EL (cell line): ENCODE results near the gene RAB11FIP2.

Experiments used
- DNase-seq: peaks from one replicate; pipeline ENCODE4 v3.0.0-alpha.2; 2016

RAB11FIP2 gene

DNA sequence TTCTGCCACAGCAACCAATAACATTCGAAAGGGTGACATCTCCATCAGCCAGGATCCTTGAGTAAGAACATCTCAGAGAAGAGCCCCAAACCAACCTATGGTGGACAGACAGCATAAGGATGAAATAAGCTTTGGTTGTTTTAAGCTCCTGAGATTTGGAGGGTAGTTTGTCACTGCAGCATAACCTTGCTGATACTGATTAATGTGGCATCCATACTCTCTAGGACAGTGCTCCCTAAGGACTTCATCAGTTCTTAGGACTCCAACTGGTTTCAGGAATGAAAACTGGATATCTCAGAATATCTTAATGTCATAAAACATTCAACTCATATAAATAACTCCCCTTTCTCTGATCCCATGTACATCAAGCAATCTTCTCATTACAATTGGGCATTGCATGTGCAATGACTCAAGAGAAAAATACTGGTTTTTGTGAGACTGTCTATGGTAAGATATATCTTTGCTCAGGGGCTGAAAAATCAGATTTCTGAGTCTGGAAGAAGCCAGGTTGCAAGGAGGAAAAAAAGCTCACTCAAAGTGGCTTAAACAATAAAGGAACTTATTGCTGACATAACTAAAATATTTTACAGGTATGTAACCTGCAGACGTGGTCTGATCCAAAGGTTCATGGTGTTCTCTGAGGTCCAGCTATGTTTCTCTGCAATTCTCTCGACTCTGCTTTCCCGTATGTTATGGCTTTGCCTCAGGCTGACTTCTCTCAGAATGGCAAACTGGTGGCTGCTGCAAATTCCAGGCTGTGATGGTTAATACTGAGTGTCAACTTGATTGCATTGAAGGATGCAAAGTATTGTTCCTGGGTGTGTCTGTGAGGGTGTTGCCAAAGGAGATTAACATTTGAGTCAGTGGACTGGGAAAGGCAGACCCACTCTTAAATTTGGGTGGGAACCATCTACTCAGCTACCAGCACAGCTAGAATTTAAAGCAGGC lies 65.7 kb downstream of the RAB11FIP2 start:
- DNase-seq, result no peak

DNA sequence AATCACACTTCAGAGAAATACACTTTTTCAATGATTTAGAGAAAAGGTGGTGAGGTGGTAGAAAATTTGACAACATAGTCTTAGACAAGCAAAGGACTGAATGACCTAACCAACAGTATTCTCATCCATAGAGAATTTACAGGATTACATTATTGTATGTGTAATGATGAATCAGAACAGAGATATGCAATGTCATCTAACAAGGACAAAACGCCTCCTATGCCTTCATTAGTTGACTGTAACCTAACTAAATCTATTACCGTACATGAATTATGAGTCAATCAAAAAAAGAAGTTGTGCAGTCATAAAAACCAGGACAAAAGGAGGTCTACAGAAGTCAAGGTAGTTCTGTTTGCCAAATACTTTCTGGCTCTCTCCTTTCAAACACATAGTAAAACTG lies 66.5 kb downstream of the RAB11FIP2 start:
- peak; percentile 79 for DNase-seq

DNA sequence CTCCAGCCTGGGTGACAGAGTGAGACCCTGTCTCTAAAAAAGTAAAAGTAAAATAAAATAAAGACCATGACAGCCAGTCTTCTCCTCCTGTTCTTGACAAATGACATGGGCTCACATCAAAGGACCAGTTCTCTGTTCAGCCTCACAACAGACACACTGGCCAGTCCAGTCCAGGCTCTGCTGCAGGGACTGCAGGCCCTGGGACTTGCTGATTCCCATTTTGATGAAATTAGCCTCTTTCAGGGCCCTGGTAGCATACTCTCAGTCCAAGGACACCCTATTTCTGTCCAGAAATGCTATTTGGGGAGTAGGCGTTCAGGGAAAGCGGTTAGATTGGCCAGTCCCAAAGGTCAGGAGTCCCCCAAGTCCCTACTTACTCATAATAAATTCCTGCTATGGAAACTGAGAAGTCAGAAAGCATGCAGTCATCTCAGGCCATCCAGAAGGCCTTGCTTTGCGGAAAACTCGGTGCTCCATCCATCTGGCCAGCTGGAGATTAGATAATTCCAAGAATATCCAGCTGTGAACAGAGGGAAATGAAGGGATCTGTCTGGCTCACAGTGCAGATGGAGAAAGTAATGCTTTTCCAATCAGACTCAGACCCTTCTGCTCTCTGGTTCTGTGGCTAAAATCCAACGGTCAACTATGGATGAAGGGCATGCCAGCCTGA lies 74.4 kb downstream of the RAB11FIP2 start:
- no peak for DNase-seq

DNA sequence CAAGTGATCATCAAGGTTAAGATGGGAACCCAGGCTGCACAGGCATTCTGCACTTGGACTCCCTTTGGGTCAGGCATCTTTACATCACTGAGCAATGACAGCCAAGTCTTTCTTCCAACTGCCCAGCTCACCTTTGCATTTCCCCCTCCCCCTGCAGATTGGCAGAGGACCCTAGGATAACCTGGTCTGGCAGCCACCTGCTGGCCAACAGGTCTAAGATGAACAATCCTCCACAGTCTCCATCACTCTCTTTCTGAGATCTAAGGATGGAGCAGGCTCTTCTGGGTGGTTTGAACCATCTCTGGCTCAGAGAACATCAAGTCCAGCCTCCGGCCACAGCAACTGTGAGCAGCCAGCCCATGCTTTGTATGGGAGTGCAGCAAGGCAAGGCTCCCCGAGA lies 75.8 kb downstream of the RAB11FIP2 start:
- no peak for DNase-seq

DNA sequence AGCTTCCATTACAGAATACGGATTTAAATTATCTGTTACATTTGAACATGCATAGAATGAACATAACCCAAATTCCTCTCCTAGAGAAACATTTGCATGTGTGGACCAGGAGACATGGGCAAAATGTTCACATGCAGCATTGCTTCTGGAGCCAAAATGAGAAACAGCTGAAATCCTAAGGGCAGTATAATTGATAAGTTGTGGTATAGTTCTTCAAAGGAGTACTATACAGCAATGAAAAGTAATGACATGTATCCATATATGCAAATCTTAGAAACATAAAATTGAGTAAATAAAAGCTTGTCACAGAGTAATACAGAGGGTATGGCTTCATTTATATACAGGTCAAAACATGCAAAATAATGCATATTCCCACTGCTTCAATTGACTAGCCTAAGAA lies 77.1 kb downstream of the RAB11FIP2 start:
- no peak for DNase-seq

DNA sequence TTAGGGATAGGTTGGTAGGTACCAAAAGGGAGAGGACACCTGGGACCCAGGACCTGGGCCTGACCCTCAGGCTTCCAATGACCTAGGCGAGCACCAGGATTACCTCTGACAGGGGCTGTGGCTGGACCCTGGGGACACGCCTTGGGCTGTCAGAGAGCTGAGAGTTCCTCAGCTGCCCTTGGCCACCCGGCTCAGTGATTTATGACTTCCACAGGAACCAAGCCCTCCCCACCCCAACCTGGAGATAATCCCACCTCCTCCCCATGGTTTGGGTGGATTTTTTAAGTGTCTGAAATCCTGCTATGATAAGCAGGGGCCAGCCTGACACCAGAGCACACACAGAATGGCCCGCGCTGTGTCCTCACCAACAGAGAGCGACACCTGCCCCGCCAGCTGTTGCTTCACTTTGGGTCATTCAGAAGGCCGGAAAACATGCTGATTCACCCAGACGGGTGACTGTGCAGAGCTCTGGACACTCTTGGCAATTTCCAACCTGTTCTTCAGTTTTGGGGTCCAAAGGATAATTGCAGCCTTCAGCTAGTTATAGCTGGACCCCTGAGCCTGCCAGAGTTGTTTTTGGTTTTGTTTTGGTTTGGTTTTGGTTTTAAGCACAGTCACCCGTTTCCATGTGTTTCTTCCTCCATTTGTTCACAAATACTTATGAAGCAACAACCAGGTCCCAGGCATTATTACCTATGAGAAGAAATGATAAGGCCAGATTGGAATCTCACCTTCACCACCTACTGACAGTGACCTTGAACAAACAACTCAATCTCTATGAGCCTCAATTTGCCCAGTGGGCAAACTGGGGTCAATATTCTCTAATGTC lies 78.2 kb downstream of the RAB11FIP2 start:
- no peak for DNase-seq

DNA sequence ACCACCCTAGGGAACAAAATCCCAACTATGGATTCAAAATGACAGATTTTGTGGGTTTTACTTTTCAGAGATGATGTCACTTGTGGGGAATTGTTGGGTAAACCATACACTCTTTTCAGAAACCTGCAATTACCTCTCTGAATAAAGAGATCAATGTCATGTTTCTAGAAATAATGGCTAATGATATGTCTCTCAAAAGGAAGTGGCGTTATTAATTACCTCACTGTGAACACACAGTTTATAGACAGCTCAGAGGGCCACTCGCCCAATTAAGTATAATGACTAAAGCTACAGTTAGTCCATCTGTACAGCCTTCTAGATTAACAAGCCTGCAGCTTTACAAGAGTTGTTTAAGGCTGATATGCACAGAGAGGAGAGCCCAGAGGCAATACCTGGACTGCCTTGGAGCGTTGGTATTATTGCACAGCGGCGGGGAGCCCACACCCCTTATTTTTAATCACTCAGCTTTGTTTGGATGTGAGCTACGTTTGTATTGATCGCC lies 79.5 kb downstream of the RAB11FIP2 start:
- no peak for DNase-seq

DNA sequence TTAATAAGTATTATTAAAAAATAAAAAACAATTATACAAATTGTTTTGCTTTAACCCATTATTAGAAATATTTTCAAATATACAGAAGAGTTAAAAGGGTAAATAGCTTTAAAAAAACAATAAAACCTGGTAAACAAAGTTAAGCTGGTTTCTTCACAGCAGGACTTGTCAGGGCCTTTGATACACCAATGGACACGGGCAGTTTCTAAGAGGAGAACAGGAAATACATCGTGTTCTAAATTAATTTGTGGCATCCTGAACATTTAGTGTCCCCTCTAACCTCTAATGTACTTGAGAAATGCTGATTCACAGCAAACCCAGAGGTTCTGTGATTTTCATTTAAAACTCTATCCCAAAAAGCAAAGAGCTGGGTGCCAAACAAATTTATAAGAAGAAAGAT lies 80.8 kb downstream of the RAB11FIP2 start:
- no peak for DNase-seq

DNA sequence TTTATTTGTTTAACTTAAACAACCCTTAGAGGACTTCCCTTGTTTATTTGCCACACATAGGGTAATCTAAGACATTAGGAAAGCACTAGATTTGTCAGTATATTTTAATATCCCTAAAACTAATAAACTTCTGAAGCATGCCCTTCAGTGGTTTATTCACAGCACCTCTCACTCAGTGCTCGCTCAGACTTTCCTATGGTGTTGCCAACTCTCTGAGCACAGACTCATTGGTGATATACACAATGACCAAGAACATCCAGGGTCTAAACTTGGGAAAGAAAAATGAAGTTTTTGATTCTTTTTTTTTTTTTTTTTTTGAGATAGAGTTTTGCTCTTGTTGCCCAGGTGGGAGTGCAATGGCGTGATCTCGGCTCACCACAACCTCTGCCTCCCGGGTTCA lies 82.2 kb downstream of the RAB11FIP2 start:
- DNase-seq, result no peak

DNA sequence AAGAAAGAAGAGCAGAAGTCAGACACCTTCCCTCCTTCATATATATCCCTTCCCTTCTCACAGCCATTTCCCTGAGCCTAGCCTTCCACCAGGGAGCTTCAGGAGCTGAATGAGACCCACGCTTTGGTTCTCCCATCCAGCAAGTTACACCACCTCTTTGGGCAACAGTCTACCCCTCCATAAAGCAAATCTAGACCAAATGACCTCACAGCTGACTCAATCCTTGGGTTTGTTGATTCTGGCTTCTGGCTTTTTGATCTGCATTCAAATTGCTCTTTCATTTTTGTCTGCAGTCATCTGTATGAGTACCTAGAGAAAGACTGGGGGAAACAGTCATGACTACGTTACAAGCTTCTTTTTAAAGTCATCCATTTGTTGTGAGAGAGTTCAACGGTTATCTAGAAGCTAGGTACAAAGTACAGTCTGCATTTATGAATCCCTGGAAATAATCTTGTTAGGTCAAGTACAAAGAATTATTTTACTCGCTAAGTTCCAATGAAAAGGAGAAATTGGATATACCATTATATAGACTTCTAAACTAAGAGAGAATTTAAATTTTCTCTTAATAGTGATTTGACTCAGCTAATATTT lies 86.3 kb downstream of the RAB11FIP2 start:
- no peak for DNase-seq

DNA sequence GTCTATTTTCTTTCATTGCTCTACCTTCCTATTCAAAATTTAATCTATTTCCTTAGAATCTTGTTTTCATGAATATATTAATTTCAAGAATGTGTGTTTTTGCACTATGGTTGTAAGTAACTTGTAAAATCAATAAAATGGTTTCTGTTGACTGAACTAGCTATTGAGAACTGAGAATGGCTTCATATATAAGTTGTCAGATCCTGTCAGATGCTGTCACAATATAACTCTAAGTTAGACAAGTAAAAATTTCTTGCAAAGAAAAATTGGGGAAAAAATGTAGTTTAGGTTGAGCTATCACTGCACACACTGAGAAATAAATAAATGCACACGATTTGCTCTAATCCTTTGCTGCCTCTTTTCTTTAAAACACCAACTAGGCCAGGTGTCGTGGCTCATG lies 89.8 kb downstream of the RAB11FIP2 start:
- DNase-seq, result no peak

DNA sequence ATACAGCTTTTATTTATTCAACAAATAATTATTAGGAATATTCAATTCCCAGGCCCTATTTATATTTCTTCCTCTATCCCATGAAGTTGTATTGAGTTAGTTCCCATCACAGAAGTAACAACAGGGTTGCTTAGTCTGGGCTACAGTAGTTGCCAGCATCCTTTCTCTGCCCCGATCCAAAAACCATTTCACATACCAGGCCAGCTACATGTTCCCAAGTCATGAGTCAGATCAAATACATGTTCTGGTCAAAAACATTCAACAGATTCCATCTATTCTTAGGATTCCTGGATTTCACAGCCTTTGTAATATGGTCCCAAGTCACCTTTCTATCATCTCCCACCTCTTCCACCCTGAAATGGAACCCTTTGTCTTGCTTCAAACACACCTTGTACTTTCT lies 91.6 kb downstream of the RAB11FIP2 start:
- DNase-seq, result no peak
